ENCODE data around the gene FLACC1. TPM values are rescaled to one million over a fixed set of nuclear protein-coding genes. Genes with fewer than 3 reads are reported as not detected.
A peak's percentile ranks its signal among the peaks of the same experiment; 100 is the strongest.

Gene FLACC1
- total RNA-seq, 1 experiment from 2014 or later: 0.87 TPM

GRCh38 chr2:201258666-201259615 lies 98.2 kb downstream of the FLACC1 start:
- Histone ChIP-seq H3K4me2 (peak overlapping the region; percentile 79), H3K4me1 (replicated peaks; ENCODE audit: insufficient read depth) (peaks cover 38% of the 10 kb centered on the region), H3K27ac (peak overlapping the region; percentile 94), H3K79me2 (ENCODE audit: low read depth) (peaks cover 51% of the 10 kb centered on the region), H3K9me3 (ENCODE audit: insufficient read depth, low read depth) (no peaks in the 10 kb centered on the region), H3F3A (ENCODE audit: insufficient read depth, low read depth) (peaks cover 45% of the 10 kb centered on the region), H3K27me3 (ENCODE audit: insufficient read depth, low read depth) (no peaks in the 10 kb centered on the region), H3K9me2 (ENCODE audit: insufficient read depth) (no peaks in the 10 kb centered on the region), H3K36me3 (ENCODE audit: low read depth) (no peaks in the 10 kb centered on the region; the same call in 1 of the 2 replicates), H3K4me3 (peak overlapping the region; percentile 59), H2AFZ (peak overlapping the region; percentile 75), H4K20me1 (ENCODE audit: insufficient read depth) (no peaks in the 10 kb centered on the region)
- no peak for DNase-seq
- POLR2A ChIA-PET (ENCODE audit: unreplicated experiment): interaction anchor here (0.5 to 0.7 kb wide), 2 partner anchors 27 to 295 kb away, joined by 4 read pairs; no protein-coding TSS in a partner anchor
- CTCF ChIA-PET: interaction anchor here (0.6 kb wide), 1 partner anchor 9 kb away, joined by 3 read pairs; no protein-coding TSS in a partner anchor
- intact Hi-C loops (cut with micrococcal nuclease; ENCODE audit: unreplicated experiment): loop anchor here (1.0 to 5.0 kb wide), 2 partner anchors 23 to 383 kb away; partner anchors contain the start of gene TMEM237
- TF ChIP-seq CTCF (conservative IDR thresholded peaks at IDR 0.05) (no peak), EZH2 (IDR thresholded peaks at IDR 0.05; ENCODE audit: low read depth) (no peak)
- BruUV-seq (replicated peaks): no TSS peak

GRCh38 chr2:201257956-201258665 lies 99.0 kb downstream of the FLACC1 start:
- H3K27ac ChIP-seq: peak overlapping the region; percentile 94
- peak; percentile 86 to 91 for DNase-seq
- peaks cover 42% of the 10 kb centered on the region for H3F3A ChIP-seq (ENCODE audit: insufficient read depth, low read depth)
- H3K79me2 ChIP-seq (ENCODE audit: low read depth): peaks cover 43% of the 10 kb centered on the region
- H3K27me3 ChIP-seq (ENCODE audit: insufficient read depth, low read depth): no peaks in the 10 kb centered on the region
- no peaks in the 10 kb centered on the region for H4K20me1 ChIP-seq (ENCODE audit: insufficient read depth)
- ChIA-PET POLR2A (ENCODE audit: unreplicated experiment) (interaction anchor here (0.6 to 0.7 kb wide), 3 partner anchors 191 to 295 kb away, joined by 3 to 4 read pairs (median 4); no protein-coding TSS in a partner anchor), CTCF (interaction anchor here (0.6 kb wide), 1 partner anchor 511 kb away, joined by 3 read pairs; no protein-coding TSS in a partner anchor)
- TSS peak; percentile 39 for BruUV-seq (replicated peaks)
- TF ChIP-seq EZH2 (IDR thresholded peaks at IDR 0.05; ENCODE audit: low read depth): no peak
- no peak for TF ChIP-seq CTCF (conservative IDR thresholded peaks at IDR 0.05)
- H3K9me2 ChIP-seq (ENCODE audit: insufficient read depth): no peaks in the 10 kb centered on the region
- H3K4me3 ChIP-seq: peak overlapping the region; percentile 59
- H3K9me3 ChIP-seq (ENCODE audit: insufficient read depth, low read depth): no peaks in the 10 kb centered on the region
- H3K4me2 ChIP-seq: peak overlapping the region; percentile 79
- intact Hi-C loops (cut with micrococcal nuclease; ENCODE audit: unreplicated experiment): loop anchor here (1.0 to 5.0 kb wide), 2 partner anchors 22 to 384 kb away; partner anchors contain the start of gene TMEM237
- no peaks in the 10 kb centered on the region for H3K36me3 ChIP-seq (ENCODE audit: low read depth)
- peaks cover 38% of the 10 kb centered on the region for H3K4me1 ChIP-seq (replicated peaks; ENCODE audit: insufficient read depth)
- H2AFZ ChIP-seq: peak overlapping the region; percentile 75
